Kidney (tissue), 14 donors: ENCODE results near the gene RBMS1. TPM values are rescaled to one million over a fixed set of nuclear protein-coding genes. Genes with fewer than 3 reads are reported as not detected.
A peak's percentile ranks its signal among the peaks of the same experiment; 100 is the strongest.

Source experiments
- DNase-seq, 5 donors: peaks; one replicate each; pipeline ENCODE4 v3.0.0-alpha.2; 2013 to 2020
- FAIRE-seq: peaks from 2 replicates; lab custom pipeline; 2012; peaks lifted over from hg19 to GRCh38; lab: Jason Lieb, UNC
- H3K27ac ChIP-seq, 2 donors: one replicate each; pipeline ENCODE4 v1.7.0; 2013; ENCODE audit warnings: low read depth in 2 of 2, low read length in 2 of 2, inconsistent platforms in 1 of 2
- H3K27me3 ChIP-seq: one replicate; pipeline ENCODE4 v1.7.1; 2013; ENCODE audit warnings: low read length, inconsistent platforms; ENCODE audit not compliant: control insufficient read depth, insufficient read depth
- H3K36me3 ChIP-seq, 3 donors: one replicate each; pipeline versions ENCODE4 v1.7.0 to v1.7.1; 2013; ENCODE audit warnings: low read length in 3 of 3, control low read depth in 1 of 3, inconsistent platforms in 1 of 3; ENCODE audit not compliant: insufficient read depth in 3 of 3, control insufficient read depth in 2 of 3
- H3K4me1 ChIP-seq, 3 donors: one replicate each; pipeline versions ENCODE4 v1.7.0 to v1.7.1; 2013; ENCODE audit warnings: low read length in 3 of 3, inconsistent platforms in 1 of 3, low read depth in 1 of 3; ENCODE audit not compliant: control insufficient read depth in 2 of 3, insufficient read depth in 2 of 3
- H3K4me3 ChIP-seq, 3 donors: one replicate each; pipeline versions ENCODE4 v1.7.0 to v1.8.1; 2013; ENCODE audit warnings: low read length in 3 of 3, control low read depth in 1 of 3, inconsistent platforms in 1 of 3
- H3K9ac ChIP-seq, 3 donors: one replicate each; pipeline versions ENCODE4 v1.7.0 to v1.7.1; 2013; ENCODE audit warnings: low read length in 3 of 3, control low read depth in 1 of 3, inconsistent platforms in 1 of 3
- H3K9me3 ChIP-seq, 3 donors: one replicate each; pipeline versions ENCODE4 v1.7.0 to v1.7.1; 2013; ENCODE audit warnings: low read length in 3 of 3, control low read depth in 1 of 3, inconsistent platforms in 1 of 3; ENCODE audit not compliant: control insufficient read depth in 2 of 3, insufficient read depth in 1 of 3
- CTCF ChIP-seq: IDR thresholded peaks from 3 replicates; pipeline ENCODE4 v1.5.1; 2012; ENCODE audit warnings: mild to moderate bottlenecking, moderate library complexity, borderline replicate concordance; ENCODE audit not compliant: insufficient read depth; ENCODE audit errors: extremely low read depth
- intact Hi-C: fragments of 100-400 bp; cut with DNase I; formaldehyde crosslinking; loops from one replicate; pipeline ENCODE4 v1.11.1; 2022
- polyA plus RNA-seq: library from polyadenylated mRNA; stranded (reverse); fragments of 350-450 nt; fragmentation: Illumina TruSeq; extraction: RNeasy Lipid Tissue Mini Kit (QIAGEN cat#74804); gene quantifications from one replicate; pipeline ENCODE4 v1.2.3, GENCODE V29; 2014; ENCODE audit warnings: low read depth, low replicate concordance; ENCODE audit not compliant: insufficient read depth
- total RNA-seq: library from RNA; stranded (reverse); fragmentation: NEBNext Ultra II Directional; extraction: Animal tissue kit (Norgen Biotek cat#: 25700); gene quantifications from one replicate; pipeline ENCODE4 v1.2.1, GENCODE V29; 2021
- donor health status: control.
- donor health status: control.
- donor health status: control.
- donor health status: control.
- donor health status: control.
- donor health status: DM: yes; HTN: yes; CAD: no.
- donor health status: Normal renal cell carcinoma (clear cell type).

The RBMS1 gene
- total and polyA plus RNA-seq, 2 donors from 2014 or later = 25.6 to 94.8 TPM

GRCh38 chr2:160406591-160407392, 86.8 kb downstream of the RBMS1 start:
- Histone ChIP-seq H3K4me1 (peaks cover 4 to 21% (median 12%) of the 10 kb centered on the region in 3 donors), H3K9ac (peak overlapping the region in 2 of 3 donors; percentile 14 to 31), H3K4me3 (peak overlapping the region; percentile 52 to 83 (median 71)), H3K27me3 (no peaks in the 10 kb centered on the region), H3K36me3 (no peaks in the 10 kb centered on the region), H3K27ac (peak overlapping the region; percentile 77 to 84), H3K9me3 (no peaks in the 10 kb centered on the region)
- intact Hi-C loops = no loop called here
- FAIRE-seq = no peak
- no peak for TF ChIP-seq CTCF
- peak in 3 of 5 donors; percentile 64 to 87 (median 87) for DNase-seq

GRCh38 chr2:160405077-160405867, 88.3 kb downstream of the RBMS1 start:
- Histone ChIP-seq H3K4me1 (peaks cover 4 to 11% (median 9%) of the 10 kb centered on the region in 3 donors), H3K27ac (peak overlapping the region in 1 of 2 donors; percentile 26), H3K9ac (peak overlapping the region in 2 of 3 donors; percentile 14 to 31), H3K4me3 (peak overlapping the region; percentile 52 to 83 (median 71)), H3K9me3 (no peaks in the 10 kb centered on the region), H3K36me3 (no peaks in the 10 kb centered on the region), H3K27me3 (no peaks in the 10 kb centered on the region)
- TF ChIP-seq CTCF = no peak
- intact Hi-C loops = no loop called here
- FAIRE-seq (no peak), DNase-seq (no peak)

GRCh38 chr2:160402997-160403979, 90.3 kb downstream of the RBMS1 start:
- Histone ChIP-seq H3K27me3 (no peaks in the 10 kb centered on the region), H3K36me3 (no peaks in the 10 kb centered on the region), H3K27ac (no peak overlapping the region), H3K9me3 (no peaks in the 10 kb centered on the region), H3K9ac (no peak overlapping the region), H3K4me3 (peak overlapping the region in 1 of 3 donors; percentile 11), H3K4me1 (peaks cover 4 to 11% (median 9%) of the 10 kb centered on the region in 3 donors)
- no peak for DNase-seq
- no peak for FAIRE-seq
- TF ChIP-seq CTCF = no peak
- intact Hi-C loops = no loop called here
